Central memory CD4-positive, alpha-beta T cell (primary cell): ENCODE measurements around the gene RAB4A.
"Not testable (repeated sequence)": the region's sequence is repeated elsewhere in the genome, so short reads cannot be mapped to it uniquely, and the experiment has no call there.

Experiments used
- DNase-seq: peaks from one replicate; pipeline ENCODE4 v3.0.0; 2022

RAB4A gene

DNA sequence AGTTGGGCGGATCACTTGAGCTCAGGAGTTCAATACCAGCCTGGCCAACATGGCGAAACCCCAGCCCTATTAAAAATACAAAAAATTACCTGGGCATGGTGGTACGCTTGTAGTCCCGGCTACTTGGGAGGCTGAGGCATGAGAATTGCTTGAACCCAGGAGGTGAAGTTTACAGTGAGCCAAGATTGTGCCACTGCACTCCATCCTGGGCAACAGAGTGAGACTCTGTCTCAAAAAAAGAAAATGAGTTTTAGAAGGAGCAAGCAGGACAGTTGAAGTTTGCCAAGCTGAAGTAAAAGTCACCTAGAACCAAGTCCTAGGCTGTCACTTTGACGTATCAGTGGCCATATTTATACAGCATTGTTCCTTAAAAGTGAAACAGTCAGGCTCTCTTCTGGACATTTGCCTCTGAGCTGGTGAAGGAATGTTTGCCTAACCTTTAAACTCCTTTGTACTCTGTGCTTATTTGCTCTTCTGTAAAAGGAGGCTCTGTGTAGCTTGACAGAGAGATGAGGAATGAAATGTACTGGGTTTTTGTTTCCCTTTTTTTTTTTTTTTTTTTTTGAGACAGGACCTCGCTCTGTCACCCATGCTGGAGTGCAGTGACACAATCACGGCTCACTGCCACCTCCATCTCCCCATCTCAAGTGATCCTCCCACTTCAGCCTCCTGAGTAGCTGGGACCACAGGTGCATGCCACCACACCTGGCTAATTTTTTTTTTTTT lies 2.8 kb downstream of the RAB4A start:
- DNase-seq = no peak

DNA sequence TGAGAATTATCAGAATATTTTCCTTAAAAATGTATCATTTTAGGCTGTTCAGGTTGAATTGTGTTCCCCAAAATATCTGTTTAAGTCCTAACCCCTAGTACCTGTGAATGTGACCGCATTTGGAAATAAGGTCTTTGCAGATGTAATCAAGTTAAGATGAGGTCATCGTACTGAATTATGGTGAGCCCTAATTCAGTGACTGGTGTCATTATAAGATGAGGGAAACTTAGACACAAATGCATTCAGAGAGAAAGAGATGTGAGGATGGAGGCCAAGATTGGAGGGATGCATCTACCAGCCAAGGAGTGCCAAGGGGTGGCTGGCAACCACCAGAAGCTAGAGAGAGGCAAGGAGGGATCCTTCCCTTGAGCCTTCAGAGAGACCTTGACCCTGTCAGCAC lies 4.1 kb downstream of the RAB4A start:
- no peak for DNase-seq

DNA sequence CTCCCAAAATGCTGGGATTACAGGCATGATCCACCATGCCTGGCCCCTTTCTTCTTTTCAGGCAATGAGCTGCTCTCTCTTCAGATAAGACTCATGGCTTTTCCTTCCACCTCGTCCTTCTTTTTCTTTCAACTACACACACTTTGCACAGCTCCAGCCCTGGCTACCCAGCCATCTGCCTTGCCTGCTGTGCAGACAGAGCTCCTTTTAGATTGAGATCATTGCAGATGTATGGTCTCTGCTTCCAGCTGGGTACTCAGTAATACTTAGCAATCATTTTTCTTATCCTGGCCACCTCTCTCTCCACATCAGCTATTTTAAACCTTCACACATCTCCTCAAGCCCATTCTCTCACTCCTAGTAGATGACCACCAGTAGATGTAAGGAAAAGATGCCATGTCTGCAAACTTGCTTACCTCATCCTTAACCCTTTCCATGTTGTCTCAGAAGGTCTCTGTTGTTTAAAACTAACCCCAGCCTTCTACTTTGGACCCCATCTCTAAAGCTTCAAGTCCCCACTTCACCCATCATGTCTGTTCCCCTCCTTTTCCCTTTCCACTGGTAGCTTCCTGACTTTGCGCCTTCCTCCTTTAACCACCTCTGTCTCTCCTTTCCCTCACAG lies 7.3 kb downstream of the RAB4A start:
- no peak for DNase-seq

DNA sequence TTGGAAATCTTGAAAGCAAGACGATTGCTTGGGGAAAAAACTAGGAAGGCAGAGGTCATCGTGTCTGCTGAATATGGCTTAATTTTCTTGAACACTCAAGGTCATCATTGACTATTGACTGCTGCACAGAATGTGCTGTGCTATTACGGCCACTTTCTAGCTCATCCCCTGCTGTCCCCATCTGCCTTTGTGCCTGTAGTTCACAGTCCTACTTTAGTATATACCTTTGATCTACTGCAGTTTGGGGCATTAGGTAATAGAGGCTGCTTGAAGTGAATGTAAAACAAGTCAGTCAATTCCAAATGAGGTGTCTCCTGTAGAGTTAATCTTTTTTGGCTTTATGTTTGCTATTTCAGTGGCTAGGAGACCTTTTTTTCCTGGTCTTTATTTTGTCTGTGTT lies 8.3 kb downstream of the RAB4A start:
- no peak for DNase-seq

DNA sequence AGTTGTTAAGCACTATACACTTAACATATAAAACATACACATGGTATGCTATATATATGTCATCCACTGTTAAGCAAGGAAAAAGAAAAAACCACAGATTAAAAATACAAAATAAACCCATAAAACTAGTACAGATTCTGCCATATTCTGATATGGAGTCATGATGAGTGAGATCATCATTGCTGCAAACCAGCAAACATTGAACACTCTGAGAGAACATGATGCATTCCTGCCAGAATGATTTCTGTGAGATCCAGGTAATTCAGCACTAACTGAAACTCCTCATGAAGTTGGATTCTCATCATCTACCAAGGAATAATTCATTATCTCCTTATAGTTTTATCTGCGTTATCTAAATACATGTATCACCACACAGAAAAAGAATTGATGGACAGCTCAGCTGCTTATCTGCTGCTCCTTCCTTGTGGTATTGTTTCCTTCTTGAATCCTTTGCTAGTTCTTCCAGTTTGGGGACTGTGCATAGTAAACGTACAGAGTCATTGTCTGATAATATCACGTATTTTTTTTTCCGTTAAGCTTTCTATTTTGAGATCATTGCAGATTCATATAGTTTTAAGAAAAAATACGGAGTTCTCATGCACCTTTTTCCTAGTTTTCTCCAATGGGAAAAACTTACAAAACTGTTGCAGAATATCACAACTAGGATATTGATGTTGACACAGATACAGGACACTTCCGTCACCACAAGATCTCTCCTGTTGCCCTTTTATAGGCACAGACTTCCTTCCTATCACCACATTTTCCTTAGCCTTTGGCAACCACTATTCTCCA lies 9.3 kb downstream of the RAB4A start:
- DNase-seq = no peak

DNA sequence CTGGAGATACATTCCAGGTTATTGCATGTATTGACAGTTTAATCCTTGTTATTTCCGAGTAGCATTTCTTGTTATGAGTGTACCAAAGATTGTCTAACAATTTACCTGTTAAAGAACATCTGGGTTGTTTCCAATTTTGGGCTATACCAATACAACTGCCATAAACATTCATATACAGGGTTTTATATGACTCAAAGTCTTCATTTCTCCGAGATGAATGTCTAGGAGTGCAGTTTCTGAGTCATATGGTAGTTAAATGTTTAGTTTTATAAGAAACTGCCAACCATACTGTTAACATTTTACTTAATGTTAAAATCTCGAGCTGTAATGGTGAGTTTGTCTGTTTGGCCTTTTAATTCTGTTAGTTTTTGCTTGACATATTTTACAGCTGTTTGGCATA lies 10.0 kb downstream of the RAB4A start:
- no peak for DNase-seq

DNA sequence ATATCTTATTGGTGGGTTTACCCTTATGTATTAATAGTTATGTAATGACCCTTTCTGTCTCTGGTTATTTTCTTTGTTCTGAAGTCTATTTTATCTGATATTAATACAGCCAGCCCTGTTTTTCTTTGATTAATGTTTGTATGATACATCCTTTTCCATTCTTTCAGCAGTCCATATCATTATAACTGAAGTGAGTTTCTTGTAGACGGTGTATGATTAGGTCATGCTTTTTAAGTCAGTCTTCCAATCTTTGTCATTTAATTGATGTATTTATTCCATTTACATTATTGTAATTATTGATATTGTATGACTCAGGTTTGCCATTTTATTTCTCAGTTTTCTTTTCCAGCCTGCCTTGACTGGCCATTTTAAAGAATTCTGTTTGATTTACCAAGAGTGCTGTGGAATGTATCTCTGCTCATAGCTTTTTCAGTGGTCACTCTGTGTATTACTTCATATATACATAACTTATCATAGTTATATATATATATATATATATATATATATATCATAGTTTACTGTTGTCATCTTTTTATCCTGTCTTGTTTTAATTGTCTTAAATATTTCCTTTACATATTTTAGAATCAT lies 10.5 kb downstream of the RAB4A start:
- DNase-seq = no peak

DNA sequence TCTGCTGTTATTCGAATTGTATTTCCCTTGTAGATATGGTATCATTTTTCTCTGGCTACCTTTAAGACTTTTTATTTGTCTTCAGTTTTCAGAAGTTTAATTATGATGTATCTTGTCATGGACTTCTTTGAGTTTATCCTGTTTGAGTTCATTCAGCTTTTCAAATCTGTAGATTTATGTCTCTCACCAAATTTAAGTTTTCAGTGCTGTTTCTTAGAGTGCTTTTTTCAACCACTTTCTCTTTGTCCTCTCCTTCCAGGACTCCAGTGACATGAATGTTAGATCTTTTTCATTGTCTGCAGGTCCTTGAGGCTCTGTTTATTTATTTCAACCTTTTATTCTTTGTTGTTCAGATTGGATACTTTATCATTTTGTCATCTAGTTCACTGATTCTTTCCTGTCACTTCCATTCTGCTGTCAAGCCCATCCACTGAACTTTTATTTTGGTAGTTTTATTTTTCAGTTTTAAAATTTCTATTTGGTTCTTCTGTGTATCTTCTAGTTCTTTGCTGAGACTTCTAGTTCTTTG lies 11.4 kb downstream of the RAB4A start:
- DNase-seq = no peak

DNA sequence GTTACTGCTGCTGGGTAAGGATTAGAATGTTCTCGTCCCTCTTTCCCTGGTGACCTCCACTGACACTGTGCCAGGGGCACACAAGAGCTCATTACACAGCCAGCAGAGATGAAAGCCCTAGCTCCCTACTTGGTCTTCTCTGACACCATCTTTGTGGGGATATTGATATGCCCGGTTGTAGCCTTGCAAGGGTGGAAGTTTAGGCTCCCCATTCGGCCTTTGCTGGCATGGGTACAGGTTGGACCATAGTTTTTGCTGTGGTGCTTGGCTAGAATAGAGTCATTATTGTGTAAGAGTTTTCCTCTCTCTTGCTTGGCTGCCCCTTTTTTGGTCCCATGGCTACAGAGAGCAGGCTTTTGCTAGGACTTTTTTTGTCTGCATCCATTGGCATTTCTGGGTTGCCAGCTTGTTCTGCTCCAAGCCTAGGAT lies 12.3 kb downstream of the RAB4A start:
- no peak for DNase-seq

DNA sequence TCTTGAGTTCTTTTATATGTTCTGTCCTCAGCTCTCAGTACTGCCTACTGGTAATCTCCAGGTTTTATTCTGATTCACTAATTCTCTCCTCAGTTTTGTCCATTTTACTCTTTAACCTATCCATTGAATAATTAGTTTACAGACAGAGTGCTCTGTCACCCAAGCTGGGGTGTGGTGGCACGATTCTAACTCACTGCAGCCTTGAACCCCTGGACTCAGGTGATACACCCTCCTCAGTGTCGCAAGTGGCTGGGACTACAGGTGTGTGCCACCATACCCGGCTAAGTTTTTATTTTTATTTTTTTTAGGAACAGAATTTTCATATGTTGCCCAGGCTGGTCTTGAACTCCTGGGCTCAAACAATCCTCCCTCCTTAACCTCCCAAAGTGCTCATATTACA lies 14.0 kb downstream of the RAB4A start:
- no peak for DNase-seq

DNA sequence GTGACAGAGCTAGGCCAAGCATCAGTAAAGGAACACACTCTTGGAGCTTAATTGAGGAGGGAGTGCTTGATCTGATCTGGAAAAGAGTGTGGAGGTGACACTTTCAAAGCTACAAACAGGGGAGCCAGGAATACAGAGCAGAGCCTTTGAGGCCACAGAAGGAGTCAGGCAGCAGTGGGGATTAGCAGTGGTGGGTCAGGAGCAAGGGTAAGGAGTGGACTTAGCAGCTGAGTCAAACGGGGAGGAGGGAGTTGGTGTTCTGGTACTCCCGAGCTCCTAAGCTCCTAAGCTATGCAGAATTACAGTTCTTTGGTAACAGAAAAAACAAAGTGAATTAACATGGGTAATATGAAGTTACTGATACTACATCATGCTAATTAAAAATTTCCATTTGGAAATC lies 14.5 kb downstream of the RAB4A start:
- DNase-seq = no peak

DNA sequence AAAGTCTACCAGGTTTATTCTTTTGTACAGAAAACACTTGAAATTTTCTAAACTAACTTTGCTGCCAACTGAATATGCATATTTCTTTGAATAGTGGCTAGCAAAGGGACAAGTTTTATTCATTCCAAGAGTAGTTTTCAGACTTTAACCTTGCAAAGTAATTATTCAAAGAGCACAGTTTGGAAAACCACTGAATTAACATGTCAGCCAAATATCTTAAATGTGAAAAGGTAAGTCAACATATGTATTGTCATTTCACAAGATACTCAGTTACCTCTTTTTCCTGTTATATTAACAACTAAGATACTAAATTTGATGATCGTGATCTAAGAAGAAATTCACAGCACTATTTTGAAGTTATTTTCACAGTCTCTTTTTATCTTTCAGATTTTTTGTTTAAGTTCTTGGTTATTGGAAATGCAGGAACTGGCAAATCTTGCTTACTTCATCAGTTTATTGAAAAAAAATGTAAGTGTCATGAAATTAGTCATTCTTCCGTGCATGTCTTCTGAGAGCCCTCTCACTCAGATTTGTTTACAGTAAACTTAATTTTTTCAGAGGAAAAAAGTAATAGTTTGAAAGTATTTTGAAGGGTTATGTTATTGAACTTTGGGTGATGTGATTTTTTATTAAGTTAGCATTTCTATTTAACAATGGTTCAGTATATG lies 15.3 kb downstream of the RAB4A start:
- no peak for DNase-seq

DNA sequence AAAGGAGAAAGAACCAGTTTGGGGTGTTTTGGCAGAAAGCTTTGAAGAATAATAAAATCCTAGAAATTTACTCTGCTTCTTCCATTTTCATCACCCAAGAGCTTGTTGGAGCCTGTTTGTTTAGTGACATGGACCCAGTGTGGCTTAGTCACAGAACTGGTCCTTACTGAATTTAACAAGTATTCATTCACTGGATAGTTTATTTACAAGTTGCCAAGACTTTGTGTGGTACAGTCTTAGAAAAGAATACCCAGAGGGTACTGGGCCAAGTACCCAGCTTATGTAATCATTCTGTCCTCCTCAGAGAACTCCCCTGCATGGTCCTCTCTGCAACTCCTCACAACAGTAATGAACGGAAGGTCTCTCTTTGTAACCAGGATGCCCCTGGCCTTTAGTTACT lies 16.4 kb downstream of the RAB4A start:
- DNase-seq = no peak

DNA sequence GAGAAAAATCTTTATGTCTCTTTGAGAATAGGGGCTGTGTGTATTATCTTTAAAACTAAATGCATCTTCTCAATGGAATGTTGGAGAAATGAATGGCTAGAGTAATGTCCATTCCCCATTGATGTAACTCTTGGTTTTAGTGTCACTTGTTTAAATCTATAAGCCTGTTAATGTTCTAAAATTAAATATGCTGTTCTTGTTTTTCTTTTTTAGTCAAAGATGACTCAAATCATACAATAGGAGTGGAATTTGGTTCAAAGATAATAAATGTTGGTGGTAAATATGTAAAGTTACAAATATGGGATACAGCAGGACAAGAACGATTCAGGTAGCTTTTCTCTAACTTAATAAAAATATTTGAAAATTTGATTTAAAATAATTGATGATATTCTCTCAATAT lies 17.6 kb downstream of the RAB4A start:
- no peak for DNase-seq

DNA sequence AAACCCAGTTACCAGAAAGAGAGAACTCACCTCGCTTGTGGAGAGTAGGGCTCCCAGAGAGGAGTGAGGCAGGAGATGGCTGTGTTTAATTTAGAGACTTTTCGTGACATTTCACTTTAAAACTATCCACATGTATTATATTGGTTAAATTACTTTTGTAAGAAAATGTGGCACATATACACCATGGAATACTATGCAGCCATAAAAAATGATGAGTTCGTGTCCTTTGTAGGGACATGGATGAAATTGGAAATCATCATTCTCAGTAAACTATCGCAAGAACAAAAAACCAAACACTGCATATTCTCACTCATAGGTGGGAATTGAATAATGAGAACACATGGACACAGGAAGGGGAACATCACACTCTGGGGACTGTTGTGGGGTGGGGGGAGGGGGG lies 20.8 kb downstream of the RAB4A start:
- DNase-seq = not testable (repeated sequence)

DNA sequence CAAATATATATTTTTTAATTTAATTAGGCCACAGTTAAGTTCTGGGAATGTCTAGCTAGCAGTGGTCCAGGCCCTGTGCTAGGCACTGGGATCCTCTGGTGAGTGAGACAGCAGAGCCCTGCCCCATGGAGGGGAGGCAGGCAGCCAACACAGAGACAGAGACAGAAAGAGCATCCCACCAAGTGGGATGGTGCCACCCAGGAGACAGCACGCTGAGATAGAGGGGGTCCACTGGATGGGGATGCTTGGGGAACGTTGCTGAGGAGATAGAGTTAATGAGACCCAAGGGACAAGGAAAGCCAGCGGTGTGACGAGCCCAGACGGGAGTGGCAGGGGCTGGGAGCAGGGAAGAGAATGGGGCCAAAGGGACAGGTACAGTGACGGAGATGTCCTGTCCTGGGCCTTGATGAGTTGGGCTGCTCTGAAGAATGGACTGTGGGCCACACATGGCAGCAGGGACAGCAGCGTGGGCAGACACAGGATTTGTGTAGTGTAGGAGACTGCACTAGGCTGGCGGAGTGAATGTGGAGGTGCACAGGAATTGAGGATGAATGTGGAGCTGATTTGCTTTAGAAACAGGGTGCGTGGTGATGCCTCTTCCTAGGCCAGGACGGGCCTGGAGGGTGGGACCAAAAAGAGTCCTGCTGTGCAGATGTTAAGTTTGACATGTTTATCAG lies 22.8 kb downstream of the RAB4A start:
- no peak for DNase-seq

DNA sequence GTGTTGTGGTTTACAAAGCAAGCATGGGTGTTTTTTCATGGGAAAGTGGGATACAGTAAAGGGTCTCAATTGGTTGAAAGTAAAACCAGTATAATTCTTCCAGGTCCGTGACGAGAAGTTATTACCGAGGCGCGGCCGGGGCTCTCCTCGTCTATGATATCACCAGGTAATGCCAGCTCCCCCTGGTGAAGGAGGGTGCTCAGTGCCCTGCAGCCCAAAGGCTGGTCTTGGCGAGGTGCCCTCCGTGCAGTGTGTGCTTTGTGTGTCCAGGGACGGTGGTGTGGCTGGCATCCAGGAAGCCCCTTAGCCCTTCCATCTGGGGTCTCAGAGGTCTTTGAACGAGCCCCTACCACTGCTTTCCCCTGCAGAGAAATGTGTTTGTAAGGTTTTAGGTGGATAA lies 24.8 kb downstream of the RAB4A start:
- DNase-seq = no peak

DNA sequence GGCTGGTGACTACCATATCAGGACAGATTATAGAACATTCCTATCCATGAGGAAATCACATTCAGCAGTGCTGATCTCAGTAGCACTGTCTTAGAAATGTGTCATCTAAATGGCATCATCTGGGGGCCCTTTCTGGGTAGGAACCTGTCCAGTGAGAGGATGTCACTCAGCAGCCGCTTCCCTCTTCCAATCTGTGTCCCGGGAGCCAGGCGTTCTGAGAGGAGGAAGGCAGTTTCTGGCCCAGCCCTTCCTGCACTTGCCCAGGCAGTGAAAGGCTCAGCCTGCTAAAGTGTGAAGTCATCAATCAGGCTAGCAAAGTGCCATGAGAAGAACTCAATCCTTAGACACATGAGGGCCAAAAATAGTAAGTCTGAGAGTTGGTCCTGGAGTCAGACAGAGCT lies 25.6 kb downstream of the RAB4A start:
- DNase-seq = no peak

DNA sequence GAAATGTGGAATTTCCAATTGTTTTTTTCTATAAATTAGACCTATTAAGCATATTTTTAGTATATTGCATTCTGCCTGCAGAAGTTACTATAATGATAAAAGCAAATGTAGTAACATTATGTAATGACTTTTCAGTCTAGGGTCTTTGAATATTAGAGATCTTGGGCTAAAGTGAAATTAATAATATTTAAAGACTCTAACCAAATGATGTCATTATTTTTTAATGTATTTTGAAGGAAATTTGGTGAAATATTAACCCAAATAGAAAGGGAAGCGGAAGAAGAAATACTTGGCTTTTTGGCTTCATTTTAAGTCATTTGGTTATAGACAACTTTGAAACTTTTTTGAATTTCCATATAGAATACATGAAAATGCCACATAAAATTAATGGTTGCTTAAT lies 26.8 kb downstream of the RAB4A start:
- DNase-seq = no peak

DNA sequence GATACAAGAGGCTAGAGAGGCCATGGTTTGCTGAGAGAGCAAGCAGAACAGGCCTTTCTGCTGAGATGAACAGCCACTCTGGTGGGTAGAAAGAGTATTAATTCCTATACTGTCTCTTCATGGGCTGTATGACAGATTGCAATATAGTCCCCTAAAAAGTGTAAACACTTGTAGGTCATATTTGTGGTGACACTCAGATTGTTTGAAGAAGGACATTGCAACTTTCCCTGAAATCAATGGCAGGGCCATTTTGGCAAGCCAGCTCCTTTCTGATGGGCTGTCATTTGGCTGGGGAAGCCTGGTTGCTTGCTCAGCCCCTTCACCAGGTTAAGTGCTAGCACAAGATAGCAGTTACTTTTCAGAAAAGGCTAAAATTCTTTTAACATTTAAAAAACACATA lies 27.5 kb downstream of the RAB4A start:
- no peak for DNase-seq

DNA sequence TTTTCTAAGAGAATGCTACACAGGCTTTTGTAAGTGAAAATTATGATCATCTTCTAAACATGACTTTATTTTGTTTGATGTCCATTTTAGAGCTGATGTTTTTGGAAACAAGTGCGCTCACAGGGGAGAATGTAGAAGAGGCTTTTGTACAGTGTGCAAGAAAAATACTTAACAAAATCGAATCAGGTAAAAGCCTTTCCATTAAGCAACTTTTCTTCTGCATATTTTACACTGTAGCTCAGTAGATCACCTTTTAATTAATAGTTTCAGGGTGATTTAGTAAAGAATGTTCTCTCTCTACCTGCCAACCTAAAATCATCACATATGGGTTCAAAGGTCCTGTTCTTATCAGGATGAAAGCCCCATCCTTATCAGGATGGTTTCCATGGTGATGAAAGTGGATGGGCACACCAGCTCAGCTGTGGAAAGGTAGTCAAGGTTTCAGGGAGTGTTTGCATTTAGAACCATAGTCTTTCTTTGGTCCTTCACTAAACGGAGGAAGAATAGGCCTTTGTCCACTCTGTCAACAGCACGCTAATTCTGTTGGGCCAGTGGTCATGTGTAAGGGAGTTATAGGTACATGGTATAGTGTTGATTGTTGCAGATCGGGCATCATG lies 28.1 kb downstream of the RAB4A start:
- no peak for DNase-seq
